IMR-90 (cell line): ENCODE measurements around the gene OGFOD3. TPM values are rescaled to one million over a fixed set of nuclear protein-coding genes. Genes with fewer than 3 reads are reported as not detected.
"Not testable (repeated sequence)": the region's sequence is repeated elsewhere in the genome, so short reads cannot be mapped to it uniquely, and the experiment has no call there.

Experiments
- ATAC-seq: fragments of 200-7000 bp; cut with Tn5 transposase; 2 replicates; pipeline ENCODE4 v1.9.1; 2020; ENCODE audit warnings: low read depth, mild to moderate bottlenecking, moderate library complexity
- BruUV-seq: library from RNA; stranded (reverse); fragments of 400-500 nt; replicated peaks from 2 replicates; lab custom pipeline; 2021; lab: Mats Ljungman, UMichigan
- CTCF ChIA-PET: fragments of 300-600 bp; formaldehyde crosslinking; extraction: SDS; loops from one replicate; lab custom pipeline; 2021; ENCODE audit warnings: antibody characterized with exemption; lab: Yijun Ruan, JAX
- POLR2A ChIA-PET: fragments of 300-600 bp; sonication (Branson Sonifier 250); formaldehyde crosslinking; loops from one replicate; lab custom pipeline; 2022; ENCODE audit warnings: antibody characterized with exemption; ENCODE audit not compliant: unreplicated experiment; lab: Charles Lee
- DNase-seq: peaks from one replicate; pipeline ENCODE4 v3.0.0; 2013
- H2AFZ ChIP-seq: replicated peaks from 2 replicates; pipeline ENCODE3; 2013; ENCODE audit warnings: low read length, mild to moderate bottlenecking; ENCODE audit not compliant: poor library complexity
- H2AK5ac ChIP-seq: 2 replicates; pipeline ENCODE4 v1.6.1; 2013; ENCODE audit warnings: low read depth, low read length, inconsistent platforms
- H2AK9ac ChIP-seq: replicated peaks from 2 replicates; pipeline ENCODE3; 2013; ENCODE audit warnings: mild to moderate bottlenecking, low read depth, low read length, moderate library complexity; ENCODE audit not compliant: poor library complexity
- H2BK120ac ChIP-seq: 2 replicates; pipeline ENCODE4 v1.6.1; 2013; ENCODE audit warnings: low read depth, low read length, inconsistent platforms
- H2BK15ac ChIP-seq: 3 replicates; pipeline ENCODE4 v1.6.1; 2013; ENCODE audit warnings: low read depth, low read length, inconsistent platforms
- H2BK20ac ChIP-seq: 2 replicates; pipeline ENCODE4 v1.6.1; 2013; ENCODE audit warnings: low read depth, mild to moderate bottlenecking, inconsistent platforms, low read length, moderate library complexity
- H2BK5ac ChIP-seq: 2 replicates; pipeline ENCODE4 v1.6.1; 2013; ENCODE audit warnings: mild to moderate bottlenecking, low read depth, low read length, inconsistent platforms; ENCODE audit not compliant: poor library complexity, severe bottlenecking
- H3K14ac ChIP-seq: replicated peaks from 2 replicates; pipeline ENCODE4 v1.6.1; 2013; ENCODE audit warnings: low read depth, low read length, inconsistent platforms
- H3K18ac ChIP-seq: 2 replicates; pipeline ENCODE4 v1.6.1; 2013; ENCODE audit warnings: low read depth, low read length, control low read depth
- H3K23ac ChIP-seq: 2 replicates; pipeline ENCODE4 v1.6.1; 2013; ENCODE audit warnings: low read depth, low read length, inconsistent platforms
- H3K27ac ChIP-seq: 2 replicates; pipeline ENCODE4 v1.5.1; 2013; ENCODE audit warnings: mild to moderate bottlenecking, control low read depth, low read length; ENCODE audit not compliant: insufficient read depth
- H3K27me3 ChIP-seq: 2 replicates; pipeline ENCODE4 v1.6.1; 2013; ENCODE audit warnings: low read length; ENCODE audit not compliant: control insufficient read depth, insufficient read depth
- H3K36me3 ChIP-seq: 2 replicates; pipeline ENCODE4 v1.6.1; 2013; ENCODE audit warnings: low read length, mixed read lengths; ENCODE audit not compliant: control insufficient read depth, insufficient read depth
- H3K4ac ChIP-seq: 2 replicates; pipeline ENCODE4 v1.6.1; 2013; ENCODE audit warnings: low read depth, low read length, inconsistent platforms
- H3K4me1 ChIP-seq: 2 replicates; pipeline ENCODE4 v1.6.1; 2013; ENCODE audit warnings: low read length, mixed read lengths; ENCODE audit not compliant: control insufficient read depth, insufficient read depth
- H3K4me2 ChIP-seq: 2 replicates; pipeline ENCODE4 v1.6.1; 2013; ENCODE audit warnings: low read depth, mild to moderate bottlenecking, control low read depth, low read length, moderate library complexity
- H3K4me3 ChIP-seq: 2 replicates; pipeline ENCODE4 v1.5.1; 2013; ENCODE audit warnings: low read depth, mild to moderate bottlenecking, control low read depth, low read length, moderate library complexity; ENCODE audit not compliant: insufficient read depth
- H3K56ac ChIP-seq: 2 replicates; pipeline ENCODE4 v1.6.1; 2013; ENCODE audit warnings: low read length, inconsistent platforms; ENCODE audit not compliant: insufficient read depth; ENCODE audit errors: extremely low read depth
- H3K79me1 ChIP-seq, 2 experiments: 2 replicates each; pipeline ENCODE4 v1.6.1; 2013; ENCODE audit warnings: low read length in 2 of 2, inconsistent platforms in 1 of 2, low read depth in 1 of 2
- H3K9ac ChIP-seq: 2 replicates; pipeline ENCODE4 v1.6.1; 2013; ENCODE audit warnings: low read depth, low read length, control low read depth
- H3K9me1 ChIP-seq: 2 replicates; pipeline ENCODE4 v1.6.1; 2013; ENCODE audit warnings: low read length, inconsistent platforms; ENCODE audit not compliant: insufficient read depth
- H3K9me3 ChIP-seq: 2 replicates; pipeline ENCODE4 v1.6.1; 2013; ENCODE audit warnings: low read length; ENCODE audit not compliant: control insufficient read depth, insufficient read depth
- H4K20me1 ChIP-seq: 2 replicates; pipeline ENCODE4 v1.6.1; 2013; ENCODE audit warnings: low read length, inconsistent platforms; ENCODE audit not compliant: insufficient read depth
- H4K5ac ChIP-seq: 2 replicates; pipeline ENCODE4 v1.6.1; 2013; ENCODE audit warnings: mild to moderate bottlenecking, low read depth, low read length, control low read depth
- H4K8ac ChIP-seq, 2 experiments: 2 replicates each; pipeline ENCODE4 v1.6.1; 2013; ENCODE audit warnings: low read depth in 2 of 2, low read length in 2 of 2, control low read depth in 1 of 2, inconsistent platforms in 1 of 2
- H4K91ac ChIP-seq: 2 replicates; pipeline ENCODE4 v1.6.1; 2013; ENCODE audit warnings: low read depth, low read length, inconsistent platforms; ENCODE audit not compliant: insufficient read depth
- MXI1 ChIP-seq: IDR thresholded peaks from 2 replicates; pipeline ENCODE4 v1.6.1; 2012; ENCODE audit warnings: low read depth, mild to moderate bottlenecking, low read length, moderate library complexity, borderline replicate concordance
- WGBS, 2 experiments: methylation state at CpG; one replicate each; pipeline versions ENCODE4 v1.1.5 to v1.1.7; 2013; ENCODE audit warnings: missing lambda C conversion rate in 2 of 2; ENCODE audit not compliant: insufficient read length in 1 of 2; ENCODE audit errors: extremely low coverage in 2 of 2; 5-methylcytosine and 5-hydroxymethylcytosine counted together
- dilution Hi-C: fragments of 300-500 bp; cut with HindIII; formaldehyde crosslinking; loops from one replicate; pipeline ENCODE4 v1.14.3; 2018; ENCODE audit warnings: low sequenced_read_pairs; ENCODE audit not compliant: unreplicated experiment
- in situ Hi-C: fragments of 300-500 bp; cut with MboI; formaldehyde crosslinking; loops from 3 replicates; pipeline ENCODE4 v1.14.3; 2019; ENCODE audit warnings: low sequenced_read_pairs, inconsistent platforms, mixed read lengths
- intact Hi-C: fragments of 100-400 bp; cut with micrococcal nuclease; formaldehyde crosslinking; loops from 2 replicates; pipeline ENCODE4 v1.10.0; 2022
- polyA plus RNA-seq, 3 experiments: library from polyadenylated mRNA; depleted of rRNA; stranded (reverse); fragments of >200 nt; gene quantifications; 2 replicates each; pipeline ENCODE4 v1.2.3, GENCODE V29; 2012; ENCODE audit warnings: low replicate concordance in 1 of 3
- total RNA-seq: library from RNA; depleted of rRNA; stranded (reverse); fragments of >200 nt; gene quantifications from 2 replicates; pipeline ENCODE4 v1.2.3, GENCODE V29; 2012

Gene OGFOD3
- total and polyA plus RNA-seq, 2 of the 4 experiments (the other 2 are of a cell fraction) = 25.3 to 33.4 TPM

GRCh38 chr17:82457073-82457928, 38.9 kb upstream of the OGFOD3 start (continued):
- no peak for TF ChIP-seq MXI1

DNA sequence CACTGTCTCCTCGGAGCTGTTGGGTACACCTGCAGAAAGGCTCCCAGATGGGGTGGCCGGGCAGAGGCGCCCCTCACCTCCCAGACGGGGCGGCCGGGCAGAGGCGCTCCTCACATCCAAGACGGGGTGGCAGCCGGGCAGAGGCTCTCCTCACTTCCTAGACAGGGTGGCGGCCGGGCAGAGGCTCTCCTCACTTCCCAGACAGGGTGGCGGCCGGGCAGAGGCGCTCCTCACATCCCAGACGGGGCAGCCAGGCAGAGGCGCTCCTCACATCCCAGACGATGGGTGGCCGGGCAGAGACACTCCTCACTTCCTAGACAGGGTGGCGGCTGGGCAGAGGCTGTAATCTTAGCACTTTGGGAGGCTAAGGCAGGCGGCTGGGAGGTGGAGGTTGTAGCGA, 35.3 kb upstream of the OGFOD3 start:
- H2BK20ac ChIP-seq, H3K4me2 ChIP-seq, BruUV-seq, H4K8ac ChIP-seq, H3K27me3 ChIP-seq, H2BK5ac ChIP-seq, POLR2A ChIA-PET, H3K4ac ChIP-seq, H2BK120ac ChIP-seq, H3K18ac ChIP-seq, H4K5ac ChIP-seq, H2AK9ac ChIP-seq, H3K14ac ChIP-seq, dilution Hi-C loops, H3K23ac ChIP-seq, H3K27ac ChIP-seq, H4K91ac ChIP-seq, CTCF ChIA-PET, H3K4me3 ChIP-seq, H4K20me1 ChIP-seq, H3K56ac ChIP-seq, H3K9me3 ChIP-seq, DNase-seq, in situ Hi-C loops, H2AK5ac ChIP-seq, H3K36me3 ChIP-seq, intact Hi-C loops, H2BK15ac ChIP-seq, H2AFZ ChIP-seq, H3K9ac ChIP-seq, ATAC-seq: not testable (repeated sequence)
- peaks cover 20 to 34% of the 10 kb centered on the region in 2 experiments; a peak in 3 of 4 replicates for H3K79me1 ChIP-seq
- 80% methylated on average over 2 of the region's 21 CpGs; no CpG with 5 or more reads in 1 of the 2 experiments for WGBS, 2 experiments
- peaks cover 13% of the 10 kb centered on the region; the same call in 1 of the 2 replicates for H3K9me1 ChIP-seq
- H3K4me1 ChIP-seq = peaks cover 14% of the 10 kb centered on the region

GRCh38 chr17:82453151-82453550, 34.8 kb upstream of the OGFOD3 start:
- ATAC-seq, H4K20me1 ChIP-seq, H2BK120ac ChIP-seq, H4K5ac ChIP-seq, H3K56ac ChIP-seq, H2AK9ac ChIP-seq, intact Hi-C loops, H4K91ac ChIP-seq, dilution Hi-C loops, H3K4me3 ChIP-seq, H2BK20ac ChIP-seq, H3K27me3 ChIP-seq, CTCF ChIA-PET, H2AFZ ChIP-seq, H2BK5ac ChIP-seq, BruUV-seq, H3K9me3 ChIP-seq, H3K27ac ChIP-seq, H3K4me2 ChIP-seq, H4K8ac ChIP-seq, H3K18ac ChIP-seq, H3K14ac ChIP-seq, POLR2A ChIA-PET, H2AK5ac ChIP-seq, in situ Hi-C loops, H3K23ac ChIP-seq, H3K4ac ChIP-seq, H3K36me3 ChIP-seq, DNase-seq, H2BK15ac ChIP-seq, H3K9ac ChIP-seq: not testable (repeated sequence)
- H3K9me1 ChIP-seq = peaks cover 13% of the 10 kb centered on the region; the same call in 1 of the 2 replicates
- peaks cover 20 to 36% of the 10 kb centered on the region in 2 experiments; a peak in 3 of 4 replicates for H3K79me1 ChIP-seq
- peaks cover 14% of the 10 kb centered on the region for H3K4me1 ChIP-seq
- no CpG with 5 or more reads among the region's 7 CpGs for WGBS, 2 experiments
